Heart left ventricle (tissue), 13 donors: ENCODE measurements around the gene SLC6A18.

Experiments
- CTCF ChIP-seq, 12 donors: fragments of 200-600 bp; sonication (generic) in 4 of 12; IDR thresholded peaks; one replicate each; pipeline versions ENCODE4 v1.5.0 to v1.8.0; 2018 to 2022; ENCODE audit warnings: antibody characterized with exemption in 12 of 12, mild to moderate bottlenecking in 5 of 12
- POLR2A ChIP-seq, 2 donors: fragments of 450-650 bp; IDR thresholded peaks; one replicate each; pipeline ENCODE4 v1.6.1; 2017; ENCODE audit warnings: antibody characterized with exemption in 2 of 2, mild to moderate bottlenecking in 2 of 2, moderate library complexity in 2 of 2
- donor health status: ischemic (EF 13 %, LVEDD 7.1; RV severe dilation, severe dysfunction).
- donor health status: DM: no; HTN: yes; CAD: no.
- donor health status: DM: no; HTN: no; CAD: no.
- donor health status: ischemic (EF 25% LVEDD 6.9; RV normal size, moderate dysfunction).
- donor health status: ischemic (EF 25% LVEDD 5.7; RV mildly dilated, moderate dysfunction).
- donor health status: ischemic (EF 35%, LVEDD 5.7; RV mildly dilated, moderate dysfunction).
- donor health status: nonischemic (EF 11% LVEDD 7.7; RV severe dilation, severe dysfunction).
- donor health status: DM: yes; HTN: yes; CAD: no.
- donor health status: PGD.
- donor health status: ischemic (EF 29% LVEDD 5.4; RV normal size, mild dysfunction).
- donor health status: nonischemic (EF 23%, LVEDD 6.1; RV moderate dilation, normal function).

- TF ChIP-seq CTCF (IDR thresholded peaks at IDR 0.05) (no peak), POLR2A (IDR thresholded peaks at IDR 0.05) (no peak)
Measured at GRCh38 chr5:1176473-1177391, 48.4 kb upstream of the SLC6A18 start.
